ENCODE data around the gene CYP27C1.

The CYP27C1 gene

GRCh38 chr2:127146820-127147502 is 73.1 kb downstream of the CYP27C1 start:
- DNase-seq, result no peak

- DNase-seq, result no peak
These were observed 73.9 kb downstream of the CYP27C1 start for GRCh38 chr2:127146071-127146725.

- DNase-seq, result no peak
These were observed 74.7 kb downstream of the CYP27C1 start for GRCh38 chr2:127145280-127145895.

GRCh38 chr2:127143841-127144782 is 76.0 kb downstream of the CYP27C1 start:
- no peak for DNase-seq

- no peak for DNase-seq
These were observed 77.2 kb downstream of the CYP27C1 start for GRCh38 chr2:127142663-127143630.

- DNase-seq, result no peak
These were observed 79.6 kb downstream of the CYP27C1 start for GRCh38 chr2:127140538-127140937.

GRCh38 chr2:127139766-127140165 is 80.3 kb downstream of the CYP27C1 start:
- no peak for DNase-seq

GRCh38 chr2:127138281-127138680 is 81.8 kb downstream of the CYP27C1 start:
- no peak for DNase-seq

- no peak for DNase-seq
These were observed 82.4 kb downstream of the CYP27C1 start for GRCh38 chr2:127137741-127138140.

GRCh38 chr2:127137225-127137624 is 82.9 kb downstream of the CYP27C1 start:
- DNase-seq, result no peak

GRCh38 chr2:127134833-127135830 is 85.0 kb downstream of the CYP27C1 start:
- DNase-seq, result no peak

- DNase-seq, result no peak
These were observed 85.9 kb downstream of the CYP27C1 start for GRCh38 chr2:127134235-127134634.
